Measurements from ENCODE around the gene TMCC2. TPM values are rescaled to one million over a fixed set of nuclear protein-coding genes. Genes with fewer than 3 reads are reported as not detected.

Gene TMCC2
- total and polyA plus RNA-seq, 2 of the 8 experiments (the other 6 are each of a cell fraction or from before 2014, with no cell fraction given), result 6.7 to 6.8 TPM

DNA sequence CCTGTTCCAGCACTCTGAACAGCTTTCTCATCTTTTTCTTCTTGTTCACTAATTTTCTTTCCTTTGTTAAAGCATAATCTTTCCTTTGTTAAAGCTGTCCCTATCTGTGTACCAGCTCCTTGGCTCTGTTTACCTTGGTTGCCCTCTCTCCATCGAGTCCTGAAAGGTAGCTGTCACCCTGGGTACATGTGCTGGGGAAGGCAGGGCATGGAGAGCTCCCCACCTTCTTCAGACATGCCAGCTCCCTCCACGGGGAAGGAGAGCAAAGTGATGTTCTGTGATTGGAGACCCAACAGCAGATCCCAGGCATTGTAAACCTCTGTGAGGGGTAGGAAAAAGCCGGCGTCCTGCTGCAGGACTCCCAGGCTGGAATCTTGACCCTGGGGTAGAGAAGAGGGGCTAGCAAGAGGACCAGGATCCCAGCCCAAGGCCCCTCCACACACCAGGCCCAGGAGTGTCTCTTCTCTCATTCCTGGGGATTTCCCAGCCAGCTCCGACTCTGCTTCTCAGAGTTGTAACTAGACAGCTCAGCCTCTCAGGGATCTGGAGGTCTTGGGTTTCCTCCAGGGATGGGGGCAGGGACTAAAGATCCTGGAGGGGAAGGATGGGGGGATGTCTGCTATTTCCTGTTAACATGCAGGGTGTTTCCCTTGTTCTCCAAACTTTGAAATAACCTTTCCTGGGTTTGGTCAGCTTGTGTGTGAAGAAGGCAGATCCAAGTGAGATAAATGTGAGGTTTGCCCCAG is 34.4 kb downstream of the TMCC2 start:
- Histone ChIP-seq H3K79me2 (ENCODE audit: control insufficient read depth in 1 of 2, insufficient read depth in 2 of 2, low read length in 2 of 2) (no peaks in the 10 kb centered on the region), H3K4me2 (ENCODE audit: insufficient read depth in 1 of 2, low read depth in 2 of 2, low read length in 2 of 2) (peak overlapping the region in 1 of 2 experiments; percentile 32; a peak in 1 of 4 replicates), H3K79me1 (ENCODE audit: low read depth, low read length) (no peaks in the 10 kb centered on the region; the same call in 1 of the 2 replicates), H3K27me3 (replicated peaks in 1 of 4; ENCODE audit: control insufficient read depth in 3 of 4, extremely low read depth in 1 of 4, insufficient read depth in 3 of 4, low read length in 3 of 4) (no peaks in the 10 kb centered on the region), H3K4ac (replicated peaks; ENCODE audit: insufficient read length, low read depth, low read length) (no peak overlapping the region), H3K36me3 (ENCODE audit: control insufficient read depth in 2 of 4, insufficient read depth in 4 of 4, low read length in 3 of 4) (no peaks in the 10 kb centered on the region), H3K9ac (replicated peaks in 1 of 4; ENCODE audit: extremely low read depth in 1 of 4, low read depth in 3 of 4, low read length in 3 of 4) (no peak overlapping the region; a peak in 1 of 7 replicates), H3K4me3 (ENCODE audit: extremely low read depth in 1 of 4, insufficient read depth in 2 of 4, low read depth in 3 of 4, low read length in 4 of 4) (no peak overlapping the region), H2AFZ (ENCODE audit: low read length) (no peak overlapping the region), H2BK120ac (replicated peaks; ENCODE audit: low read depth, low read length) (no peak overlapping the region), H3K27ac (ENCODE audit: low read depth, low read length) (no peak overlapping the region), H3K9me3 (ENCODE audit: insufficient read depth in 2 of 2, low read depth in 1 of 2, low read length in 1 of 2) (no peaks in the 10 kb centered on the region), H3K23ac (ENCODE audit: insufficient read length) (no peak overlapping the region), H3K18ac (ENCODE audit: extremely low read depth, low read length) (no peak overlapping the region; the same call in 1 of the 2 replicates), H3K14ac (ENCODE audit: insufficient read length) (no peak overlapping the region), H3K56ac (replicated peaks; ENCODE audit: insufficient read length, low read depth, low read length) (no peak overlapping the region), H3K23me2 (ENCODE audit: low read depth, low read length) (no peaks in the 10 kb centered on the region), H2BK20ac (ENCODE audit: low read length) (no peak overlapping the region), H4K20me1 (replicated peaks in 1 of 2; ENCODE audit: control insufficient read depth in 1 of 2, insufficient read depth in 2 of 2, low read length in 2 of 2) (no peaks in the 10 kb centered on the region), H2BK15ac (ENCODE audit: low read length) (no peak overlapping the region; the same call in 1 of the 2 replicates), H2BK12ac (ENCODE audit: low read depth, low read length) (no peak overlapping the region; the same call in 1 of the 2 replicates), H4K5ac (ENCODE audit: insufficient read length, low read depth, low read length) (no peak overlapping the region), H2AK5ac (ENCODE audit: low read depth, low read length) (peak overlapping the region; percentile 41; the same call in 1 of the 2 replicates), H4K8ac (ENCODE audit: extremely low read depth, insufficient read depth, low read length) (no peak overlapping the region), H2BK5ac (ENCODE audit: low read depth, low read length) (peak overlapping the region; percentile 61; the same call in 1 of the 2 replicates), H4K91ac (replicated peaks; ENCODE audit: insufficient read length, low read length) (no peak overlapping the region), H3K4me1 (replicated peaks in 1 of 4; ENCODE audit: control insufficient read depth in 3 of 4, insufficient read depth in 4 of 4, low read length in 3 of 4) (peaks cover 4 to 19% (median 6%) of the 10 kb centered on the region in 4 experiments; a peak in 6 of 7 replicates)
- ChIA-PET CTCF (ENCODE audit: partially characterized antibody) (interaction anchor here (0.6 to 42.6 kb wide), 12 partner anchors 2 to 262 kb away, joined by 3 to 2424 read pairs (median 3); partner anchors contain the start of genes KLHDC8A, NUAK2, RBBP5 and TMCC2), POLR2A (ENCODE audit: partially characterized antibody) (interaction anchor here (0.5 to 2.3 kb wide), 7 partner anchors 10 to 278 kb away, joined by 3 to 6 read pairs (median 3); partner anchors contain the start of genes NUAK2 and TMCC2)
- FAIRE-seq (no peak), DNase-seq (ENCODE audit: low read depth in 1 of 2, low spot score in 2 of 2) (no peak)
- 84% methylated on average over 5 of the region's 5 CpGs; no CpG with 5 or more reads in 1 of the 2 experiments for WGBS, 2 experiments (ENCODE audit: extremely low coverage in 1 of 2, insufficient coverage in 1 of 2, insufficient read length in 1 of 2, insufficient replicate concordance in 2 of 2, low coverage in 1 of 2, low lambda C conversion rate in 2 of 2, missing lambda C conversion rate in 1 of 2)
- TF ChIP-seq HDAC2 (IDR thresholded peaks at IDR 0.05; ENCODE audit: borderline replicate concordance in 1 of 2, low read depth in 2 of 2, low read length in 2 of 2) (no peak), RBBP5 (IDR thresholded peaks at IDR 0.05; ENCODE audit: borderline replicate concordance, low read depth, low read length) (no peak), CEBPB (IDR thresholded peaks at IDR 0.05; ENCODE audit: low read depth, low read length) (no peak), KDM1A (IDR thresholded peaks at IDR 0.05; ENCODE audit: borderline replicate concordance, low read length) (no peak), POLR2A (IDR thresholded peaks at IDR 0.05; ENCODE audit: control extremely low read depth in 1 of 2, low read depth in 2 of 2, low read length in 2 of 2) (no peak), JUND (IDR thresholded peaks at IDR 0.05; ENCODE audit: low read length) (no peak), SRF (IDR thresholded peaks at IDR 0.05; ENCODE audit: low read depth, low read length) (no peak), CREB1 (IDR thresholded peaks at IDR 0.05) (no peak), SP4 (IDR thresholded peaks at IDR 0.05; ENCODE audit: low read length) (no peak)
- TF ChIP-seq, protein P1, sequence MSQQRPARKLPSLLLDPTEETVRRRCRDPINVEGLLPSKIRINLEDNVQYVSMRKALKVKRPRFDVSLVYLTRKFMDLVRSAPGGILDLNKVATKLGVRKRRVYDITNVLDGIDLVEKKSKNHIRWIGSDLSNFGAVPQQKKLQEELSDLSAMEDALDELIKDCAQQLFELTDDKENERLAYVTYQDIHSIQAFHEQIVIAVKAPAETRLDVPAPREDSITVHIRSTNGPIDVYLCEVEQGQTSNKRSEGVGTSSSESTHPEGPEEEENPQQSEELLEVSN (IDR thresholded peaks at IDR 0.05), result no peak

Measured in H1 (cell line).